ENCODE results near the gene SEMA4F. TPM values are rescaled to one million over a fixed set of nuclear protein-coding genes. Genes with fewer than 3 reads are reported as not detected.

Gene SEMA4F
- total RNA-seq, 1 donor from 2014 or later = 3.5 TPM

DNA sequence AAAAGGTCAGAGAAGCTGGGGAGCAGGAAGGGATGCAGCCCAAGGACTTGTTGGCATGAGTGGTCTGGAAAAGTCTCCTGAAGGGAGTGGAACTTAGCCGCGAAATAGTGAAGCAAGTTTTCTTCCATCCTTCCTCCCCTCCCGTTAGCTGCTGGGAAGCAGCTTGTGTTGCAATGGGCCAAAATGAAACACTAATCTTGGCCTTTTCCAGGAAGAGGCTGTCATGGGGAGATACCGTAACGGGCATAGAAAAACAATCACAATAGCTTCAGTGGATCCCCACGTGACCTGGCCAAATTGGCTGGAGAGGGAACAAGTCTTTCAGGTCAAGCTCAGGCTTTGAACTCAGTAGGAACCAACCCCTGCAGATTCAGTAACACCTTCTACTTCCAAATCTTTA is 49.3 kb downstream of the SEMA4F start:
- Histone ChIP-seq H3F3A (ENCODE audit: low read depth) (no peaks in the 10 kb centered on the region), H3K4me1 (no peaks in the 10 kb centered on the region), H3K4me2 (no peak overlapping the region), H3K79me2 (ENCODE audit: low read depth) (no peaks in the 10 kb centered on the region), H3K4me3 (no peak overlapping the region), H3K36me3 (no peaks in the 10 kb centered on the region), H4K20me1 (ENCODE audit: low read depth) (no peaks in the 10 kb centered on the region), H3K27ac (no peak overlapping the region), H3K27me3 (no peaks in the 10 kb centered on the region), H2AFZ (replicated peaks) (no peak overlapping the region), H3K9ac (no peak overlapping the region), H3K9me3 (ENCODE audit: low read depth) (no peaks in the 10 kb centered on the region)
- TF ChIP-seq EZH2phosphoT487 (IDR thresholded peaks at IDR 0.05) (no peak), EZH2 (IDR thresholded peaks at IDR 0.05) (no peak)
- TF ChIP-seq, protein P1, sequence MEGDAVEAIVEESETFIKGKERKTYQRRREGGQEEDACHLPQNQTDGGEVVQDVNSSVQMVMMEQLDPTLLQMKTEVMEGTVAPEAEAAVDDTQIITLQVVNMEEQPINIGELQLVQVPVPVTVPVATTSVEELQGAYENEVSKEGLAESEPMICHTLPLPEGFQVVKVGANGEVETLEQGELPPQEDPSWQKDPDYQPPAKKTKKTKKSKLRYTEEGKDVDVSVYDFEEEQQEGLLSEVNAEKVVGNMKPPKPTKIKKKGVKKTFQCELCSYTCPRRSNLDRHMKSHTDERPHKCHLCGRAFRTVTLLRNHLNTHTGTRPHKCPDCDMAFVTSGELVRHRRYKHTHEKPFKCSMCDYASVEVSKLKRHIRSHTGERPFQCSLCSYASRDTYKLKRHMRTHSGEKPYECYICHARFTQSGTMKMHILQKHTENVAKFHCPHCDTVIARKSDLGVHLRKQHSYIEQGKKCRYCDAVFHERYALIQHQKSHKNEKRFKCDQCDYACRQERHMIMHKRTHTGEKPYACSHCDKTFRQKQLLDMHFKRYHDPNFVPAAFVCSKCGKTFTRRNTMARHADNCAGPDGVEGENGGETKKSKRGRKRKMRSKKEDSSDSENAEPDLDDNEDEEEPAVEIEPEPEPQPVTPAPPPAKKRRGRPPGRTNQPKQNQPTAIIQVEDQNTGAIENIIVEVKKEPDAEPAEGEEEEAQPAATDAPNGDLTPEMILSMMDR (IDR thresholded peaks at IDR 0.05) = no peak
- Mint-ChIP-seq H3K4me1 (peaks cover 2% of the 10 kb centered on the region), H3K27ac (no peak overlapping the region), H3K27me3 (ENCODE audit: insufficient read depth, low read depth) (peaks cover 2% of the 10 kb centered on the region), H3K9me3 (peaks cover 2% of the 10 kb centered on the region), H3K36me3 (no peaks in the 10 kb centered on the region), H3K4me3 (no peak overlapping the region)
- no peak for DNase-seq (ENCODE audit: low spot score)

DNA sequence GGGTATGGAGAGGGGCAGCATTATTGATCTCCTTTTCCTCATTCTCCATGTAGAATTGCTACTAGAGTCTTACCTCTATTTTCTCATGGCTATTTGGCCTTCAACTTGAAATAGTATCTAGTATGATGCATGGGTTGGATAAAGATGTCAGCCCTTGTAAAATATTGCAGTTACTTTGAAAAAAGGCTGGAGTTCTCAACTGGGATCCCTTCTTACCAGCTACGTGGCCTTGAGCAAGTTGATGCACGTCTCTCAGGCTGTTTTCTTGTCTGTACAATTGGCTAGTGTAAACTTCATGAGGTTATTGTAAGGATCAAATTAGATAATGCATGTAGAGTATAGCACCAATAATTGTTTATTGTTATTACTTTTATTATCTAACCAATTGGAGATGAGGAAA is 50.2 kb downstream of the SEMA4F start:
- Histone ChIP-seq H3K9ac (no peak overlapping the region), H3F3A (ENCODE audit: low read depth) (no peaks in the 10 kb centered on the region), H3K4me2 (no peak overlapping the region), H3K27ac (no peak overlapping the region), H3K79me2 (ENCODE audit: low read depth) (no peaks in the 10 kb centered on the region), H2AFZ (replicated peaks) (no peak overlapping the region), H3K9me3 (ENCODE audit: low read depth) (no peaks in the 10 kb centered on the region), H3K36me3 (no peaks in the 10 kb centered on the region), H4K20me1 (ENCODE audit: low read depth) (no peaks in the 10 kb centered on the region), H3K4me3 (no peak overlapping the region), H3K27me3 (no peaks in the 10 kb centered on the region), H3K4me1 (no peaks in the 10 kb centered on the region)
- peaks cover 2% of the 10 kb centered on the region for H3K4me1 Mint-ChIP-seq
- DNase-seq (ENCODE audit: low spot score) = no peak
- TF ChIP-seq EZH2 (IDR thresholded peaks at IDR 0.05) (no peak), EZH2phosphoT487 (IDR thresholded peaks at IDR 0.05) (no peak)
- TF ChIP-seq, protein P1 (IDR thresholded peaks at IDR 0.05) = no peak
- no peak overlapping the region for H3K27ac Mint-ChIP-seq
- peaks cover 2% of the 10 kb centered on the region for H3K27me3 Mint-ChIP-seq (ENCODE audit: insufficient read depth, low read depth)
- peaks cover 2% of the 10 kb centered on the region for H3K9me3 Mint-ChIP-seq
- H3K36me3 Mint-ChIP-seq = no peaks in the 10 kb centered on the region
- no peak overlapping the region for H3K4me3 Mint-ChIP-seq

DNA sequence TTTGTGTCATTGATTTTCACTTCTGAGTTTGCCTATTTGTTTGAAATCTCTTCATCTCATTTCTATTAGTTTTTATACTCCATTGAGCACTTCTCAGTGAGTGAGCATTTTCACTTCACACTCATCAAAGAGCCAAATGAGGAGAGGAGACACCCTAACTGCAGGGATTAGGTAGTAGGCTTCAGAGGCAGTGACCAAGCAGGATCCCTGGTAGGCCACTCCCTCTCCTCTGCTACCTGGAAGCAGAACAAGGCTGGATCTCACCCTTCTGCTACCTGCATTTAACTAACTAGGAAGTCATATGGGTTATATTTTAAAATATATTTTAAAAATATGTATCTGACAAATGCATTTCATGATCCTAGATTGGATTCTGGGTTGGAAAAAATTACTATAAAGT is 52.7 kb downstream of the SEMA4F start:
- no peaks in the 10 kb centered on the region for H3F3A ChIP-seq (ENCODE audit: low read depth)
- no peaks in the 10 kb centered on the region for H4K20me1 ChIP-seq (ENCODE audit: low read depth)
- no peak overlapping the region for H3K27ac ChIP-seq
- DNase-seq (ENCODE audit: low spot score) = no peak
- H3K27me3 Mint-ChIP-seq (ENCODE audit: insufficient read depth, low read depth) = no peaks in the 10 kb centered on the region
- H3K36me3 ChIP-seq = no peaks in the 10 kb centered on the region
- no peaks in the 10 kb centered on the region for H3K4me1 ChIP-seq
- no peaks in the 10 kb centered on the region for H3K79me2 ChIP-seq (ENCODE audit: low read depth)
- no peak overlapping the region for H2AFZ ChIP-seq (replicated peaks)
- no peak for TF ChIP-seq EZH2 (IDR thresholded peaks at IDR 0.05)
- TF ChIP-seq, protein P1 (IDR thresholded peaks at IDR 0.05) = no peak
- TF ChIP-seq EZH2phosphoT487 (IDR thresholded peaks at IDR 0.05) = no peak
- H3K4me3 Mint-ChIP-seq = no peak overlapping the region
- H3K4me1 Mint-ChIP-seq = no peaks in the 10 kb centered on the region
- H3K4me3 ChIP-seq = no peak overlapping the region
- H3K9ac ChIP-seq = no peak overlapping the region
- H3K27ac Mint-ChIP-seq = no peak overlapping the region
- peaks cover 2% of the 10 kb centered on the region for H3K9me3 Mint-ChIP-seq
- no peaks in the 10 kb centered on the region for H3K36me3 Mint-ChIP-seq
- H3K9me3 ChIP-seq (ENCODE audit: low read depth) = no peaks in the 10 kb centered on the region
- no peak overlapping the region for H3K4me2 ChIP-seq
- H3K27me3 ChIP-seq = no peaks in the 10 kb centered on the region

Measured in neural progenitor cell (in vitro differentiated cells).